ENCODE results near the gene WASF3. TPM values are rescaled to one million over a fixed set of nuclear protein-coding genes. Genes with fewer than 3 reads are reported as not detected.

Gene WASF3
- total RNA-seq, 1 experiment from 2014 or later, result 3.4 TPM

DNA sequence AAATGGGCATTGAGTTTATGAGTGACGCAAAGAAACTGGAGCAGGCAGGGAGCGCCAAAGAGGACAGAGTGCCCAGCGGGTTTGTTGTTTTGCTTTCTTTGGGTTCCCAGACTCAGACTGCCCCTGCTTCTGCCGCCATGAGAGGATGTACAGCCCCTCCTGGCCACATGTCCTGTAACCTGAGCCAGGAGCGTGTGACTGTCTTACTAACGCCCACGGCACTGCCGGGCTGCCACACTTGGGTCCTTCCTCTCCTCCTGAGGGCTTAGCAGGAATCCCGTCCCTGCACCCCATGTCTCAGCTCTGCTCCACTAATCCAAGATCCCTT lies 122.6 kb downstream of the WASF3 start:
- Histone ChIP-seq H3K4me2 (ENCODE audit: low read length) (peak overlapping the region; percentile 39; the same call in 1 of the 2 replicates), H3K79me2 (ENCODE audit: insufficient read depth, low read length) (no peaks in the 10 kb centered on the region), H2AFZ (ENCODE audit: low read depth, low read length, poor library complexity, severe bottlenecking) (no peak overlapping the region), H3K9ac (ENCODE audit: low read length) (no peak overlapping the region), H4K20me1 (ENCODE audit: insufficient read depth) (no peaks in the 10 kb centered on the region), H3K9me2 (ENCODE audit: insufficient read depth) (no peaks in the 10 kb centered on the region), H3K27ac (ENCODE audit: low read depth, low read length) (no peak overlapping the region), H3K4me1 (ENCODE audit: control insufficient read depth in 1 of 2, insufficient read depth in 2 of 2, low read length in 2 of 2) (peaks cover 5 to 19% of the 10 kb centered on the region in 2 experiments; a peak in 3 of 4 replicates), H3K4me3 (replicated peaks in 1 of 2; ENCODE audit: low read depth in 1 of 2, low read length in 2 of 2) (no peak overlapping the region), H3K27me3 (ENCODE audit: insufficient read depth, low read length) (peaks cover 14% of the 10 kb centered on the region; the same call in 1 of the 2 replicates), H3K36me3 (ENCODE audit: control insufficient read depth in 1 of 2, insufficient read depth in 2 of 2, low read length in 2 of 2) (no peaks in the 10 kb centered on the region), H3K9me3 (ENCODE audit: control insufficient read depth in 1 of 2, insufficient read depth in 1 of 2, low read depth in 1 of 2, low read length in 2 of 2) (no peaks in the 10 kb centered on the region)
- 0 out of 2 replicates have a peak, but pooled peaks have one; percentile 16 for TF ChIP-seq EGR1 (IDR thresholded peaks at IDR 0.05; ENCODE audit: low read depth)
- no peak for TF ChIP-seq RAD21 (IDR thresholded peaks at IDR 0.05; ENCODE audit: low read depth)
- ATAC-seq, result peak; percentile 57; the same call in 1 of the 2 replicates
- no TSS peak for BruUV-seq (replicated peaks)
- no peak for DNase-seq (ENCODE audit: low read depth, low spot score)
- CTCF ChIA-PET, result interaction anchor here (3.6 kb wide), 1 partner anchor 19 kb away, joined by 15 read pairs; no protein-coding TSS in a partner anchor
- intact Hi-C loops (cut with micrococcal nuclease), result no loop called here
- POLR2A ChIA-PET, result no interaction called here
- RAD21 ChIA-PET (ENCODE audit: low non-redundant PET in 1 of 2, low total read pairs in 2 of 2, uncharacterized antibody in 2 of 2, unreplicated experiment in 2 of 2), result no interaction called here

DNA sequence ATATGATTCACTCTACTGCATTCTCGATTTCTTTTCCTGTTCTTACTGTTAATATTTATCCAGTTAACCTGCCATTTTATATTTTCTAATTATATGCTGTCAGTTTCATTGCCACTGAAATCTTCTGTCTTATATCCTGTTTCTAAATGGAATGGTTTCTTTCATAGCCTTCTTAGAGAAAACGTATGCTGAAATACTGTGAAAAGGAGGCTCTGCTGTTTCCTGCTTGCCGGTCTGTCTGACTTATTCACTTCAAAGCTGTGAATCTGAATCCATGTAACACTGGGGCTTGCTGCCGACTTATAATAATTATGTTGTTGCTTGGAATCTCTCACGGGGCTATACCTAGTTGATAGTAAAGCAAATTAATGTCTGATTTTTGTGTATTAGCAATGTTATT lies 123.1 kb downstream of the WASF3 start:
- intact Hi-C loops (cut with micrococcal nuclease), result no loop called here
- DNase-seq (ENCODE audit: low read depth, low spot score) (no peak), ATAC-seq (no peak)
- TF ChIP-seq ZFX (IDR thresholded peaks at IDR 0.05), result no peak
- no peak for TF ChIP-seq SP1 (IDR thresholded peaks at IDR 0.05; ENCODE audit: low read depth)
- TF ChIP-seq YY1 (IDR thresholded peaks at IDR 0.05; ENCODE audit: extremely low read depth, insufficient replicate concordance, low read depth, low read length), result no peak
- TF ChIP-seq TCF7L2 (IDR thresholded peaks at IDR 0.05; ENCODE audit: borderline replicate concordance, extremely low read depth, insufficient read depth, insufficient read length), result no peak
- no peak for TF ChIP-seq POLR2AphosphoS5 (IDR thresholded peaks at IDR 0.05; ENCODE audit: low read depth, low read length)
- TF ChIP-seq MAX (IDR thresholded peaks at IDR 0.05), result no peak
- no peak for TF ChIP-seq ELF1 (IDR thresholded peaks at IDR 0.05; ENCODE audit: borderline replicate concordance, low read depth)
- TF ChIP-seq CBX3 (IDR thresholded peaks at IDR 0.05; ENCODE audit: low read depth), result no peak
- no peak for TF ChIP-seq REST (IDR thresholded peaks at IDR 0.05; ENCODE audit: low read depth)
- no peak for TF ChIP-seq POLR2A (IDR thresholded peaks at IDR 0.05; ENCODE audit: borderline replicate concordance, extremely low read depth, insufficient read depth, insufficient read length)
- no peak for TF ChIP-seq CEBPB (IDR thresholded peaks at IDR 0.05; ENCODE audit: low read depth)
- no peak for TF ChIP-seq ZBTB33 (IDR thresholded peaks at IDR 0.05; ENCODE audit: extremely low read depth, insufficient replicate concordance, low read length)
- ChIA-PET RAD21 (ENCODE audit: low non-redundant PET in 1 of 2, low total read pairs in 2 of 2, uncharacterized antibody in 2 of 2, unreplicated experiment in 2 of 2) (no interaction called here), POLR2A (no interaction called here), CTCF (interaction anchor here (3.6 kb wide), 1 partner anchor 18 kb away, joined by 15 read pairs; no protein-coding TSS in a partner anchor)
- H3K4me2 ChIP-seq (ENCODE audit: low read length), result peak overlapping the region; percentile 39; the same call in 1 of the 2 replicates
- no peaks in the 10 kb centered on the region for H4K20me1 ChIP-seq (ENCODE audit: insufficient read depth)
- H2AFZ ChIP-seq (ENCODE audit: low read depth, low read length, poor library complexity, severe bottlenecking), result no peak overlapping the region
- no peaks in the 10 kb centered on the region for H3K9me3 ChIP-seq (ENCODE audit: control insufficient read depth in 1 of 2, insufficient read depth in 1 of 2, low read depth in 1 of 2, low read length in 2 of 2)
- no peaks in the 10 kb centered on the region for H3K36me3 ChIP-seq (ENCODE audit: control insufficient read depth in 1 of 2, insufficient read depth in 2 of 2, low read length in 2 of 2)
- no peak overlapping the region for H3K9ac ChIP-seq (ENCODE audit: low read length)
- no peaks in the 10 kb centered on the region for H3K9me2 ChIP-seq (ENCODE audit: insufficient read depth)
- no peaks in the 10 kb centered on the region for H3K79me2 ChIP-seq (ENCODE audit: insufficient read depth, low read length)
- H3K4me3 ChIP-seq (replicated peaks in 1 of 2; ENCODE audit: low read depth in 1 of 2, low read length in 2 of 2), result no peak overlapping the region
- H3K4me1 ChIP-seq (ENCODE audit: control insufficient read depth in 1 of 2, insufficient read depth in 2 of 2, low read length in 2 of 2), result peaks cover 5 to 19% of the 10 kb centered on the region in 2 experiments; a peak in 3 of 4 replicates
- BruUV-seq (replicated peaks), result no TSS peak
- H3K27ac ChIP-seq (ENCODE audit: low read depth, low read length), result no peak overlapping the region
- peaks cover 13% of the 10 kb centered on the region; the same call in 1 of the 2 replicates for H3K27me3 ChIP-seq (ENCODE audit: insufficient read depth, low read length)
